ENCODE data around the gene GALR2. TPM values are rescaled to one million over a fixed set of nuclear protein-coding genes. Genes with fewer than 3 reads are reported as not detected.

Gene GALR2
- total RNA-seq, 4 donors from 2014 or later: not detected

GRCh38 chr17:76046064-76046463, 28.5 kb upstream of the GALR2 start:
- no peak for ATAC-seq
- H3K4me1 ChIP-seq: no peaks in the 10 kb centered on the region
- TF ChIP-seq POLR2AphosphoS5 (IDR thresholded peaks at IDR 0.05): no peak
- TF ChIP-seq EP300 (IDR thresholded peaks at IDR 0.05): no peak
- TF ChIP-seq POLR2A (IDR thresholded peaks at IDR 0.05): no peak
- TF ChIP-seq CTCF (IDR thresholded peaks at IDR 0.05): no peak
- no peaks in the 10 kb centered on the region for H3K9me3 ChIP-seq
- H3K27me3 ChIP-seq: no peaks in the 10 kb centered on the region
- no peak overlapping the region for H3K27ac ChIP-seq
- WGBS, 2 donors (ENCODE audit: low coverage in 1 of 2): 57 to 86% methylated on average over 1 to 6 of the region's 8 CpGs
- peaks cover 3 to 100% of the 10 kb centered on the region in 2 donors for H3K36me3 ChIP-seq
- no peak overlapping the region for H3K4me3 ChIP-seq

GRCh38 chr17:76048025-76048605, 26.5 kb upstream of the GALR2 start:
- Histone ChIP-seq H3K36me3 (peaks cover 0 to 100% of the 10 kb centered on the region in 2 donors), H3K27ac (no peak overlapping the region), H3K4me3 (no peak overlapping the region), H3K4me1 (no peaks in the 10 kb centered on the region), H3K9me3 (no peaks in the 10 kb centered on the region), H3K27me3 (no peaks in the 10 kb centered on the region)
- ATAC-seq: no peak
- TF ChIP-seq POLR2AphosphoS5 (IDR thresholded peaks at IDR 0.05) (no peak), CTCF (IDR thresholded peaks at IDR 0.05) (no peak)
- 60 to 67% methylated on average over 2 to 9 of the region's 9 CpGs for WGBS, 2 donors (ENCODE audit: low coverage in 1 of 2)

GRCh38 chr17:76048711-76049110, 25.9 kb upstream of the GALR2 start:
- ATAC-seq: no peak
- Histone ChIP-seq H3K9me3 (no peaks in the 10 kb centered on the region), H3K4me3 (no peak overlapping the region), H3K27me3 (no peaks in the 10 kb centered on the region), H3K27ac (no peak overlapping the region), H3K4me1 (no peaks in the 10 kb centered on the region), H3K36me3 (peaks cover 0 to 100% of the 10 kb centered on the region in 2 donors)
- no peak for TF ChIP-seq POLR2A (IDR thresholded peaks at IDR 0.05)
- no peak for TF ChIP-seq POLR2AphosphoS5 (IDR thresholded peaks at IDR 0.05)
- TF ChIP-seq CTCF (IDR thresholded peaks at IDR 0.05): no peak
- 55 to 78% methylated on average over 2 to 9 of the region's 9 CpGs for WGBS, 2 donors (ENCODE audit: low coverage in 1 of 2)

GRCh38 chr17:76049239-76049638, 25.3 kb upstream of the GALR2 start:
- no peak overlapping the region for H3K27ac ChIP-seq
- WGBS, 2 donors (ENCODE audit: low coverage in 1 of 2): 84% methylated on average over 3 of the region's 3 CpGs; no CpG with 5 or more reads in 1 of the 2 donors
- no peaks in the 10 kb centered on the region for H3K9me3 ChIP-seq
- H3K4me3 ChIP-seq: no peak overlapping the region
- no peaks in the 10 kb centered on the region for H3K27me3 ChIP-seq
- no peak for ATAC-seq
- no peaks in the 10 kb centered on the region for H3K4me1 ChIP-seq
- H3K36me3 ChIP-seq: peaks cover 0 to 100% of the 10 kb centered on the region in 2 donors
- TF ChIP-seq POLR2AphosphoS5 (IDR thresholded peaks at IDR 0.05) (no peak), CTCF (IDR thresholded peaks at IDR 0.05) (no peak), EP300 (IDR thresholded peaks at IDR 0.05) (no peak), POLR2A (IDR thresholded peaks at IDR 0.05) (no peak)

GRCh38 chr17:76049836-76050537, 24.6 kb upstream of the GALR2 start:
- Histone ChIP-seq H3K27ac (no peak overlapping the region), H3K27me3 (no peaks in the 10 kb centered on the region), H3K4me1 (no peaks in the 10 kb centered on the region), H3K36me3 (peaks cover 0 to 100% of the 10 kb centered on the region in 2 donors), H3K4me3 (no peak overlapping the region), H3K9me3 (no peaks in the 10 kb centered on the region)
- no peak for TF ChIP-seq CTCF (IDR thresholded peaks at IDR 0.05)
- no peak for TF ChIP-seq POLR2AphosphoS5 (IDR thresholded peaks at IDR 0.05)
- no peak for TF ChIP-seq POLR2A (IDR thresholded peaks at IDR 0.05)
- no peak for TF ChIP-seq EP300 (IDR thresholded peaks at IDR 0.05)
- ATAC-seq: no peak
- 77 to 88% methylated on average over 3 to 14 of the region's 15 CpGs for WGBS, 2 donors (ENCODE audit: low coverage in 1 of 2)
